Skeletal muscle cell (primary cell): ENCODE results near the gene STXBP6.

Source experiments
- DNase-seq: peaks from one replicate; pipeline ENCODE4 v3.0.0-alpha.2; 2010; ENCODE audit warnings: low read depth
- H3K4me3 ChIP-seq: 2 replicates; pipeline ENCODE4 v1.5.1; 2011; ENCODE audit warnings: low read depth, mild to moderate bottlenecking, control low read depth, low read length, moderate library complexity

STXBP6 gene

DNA sequence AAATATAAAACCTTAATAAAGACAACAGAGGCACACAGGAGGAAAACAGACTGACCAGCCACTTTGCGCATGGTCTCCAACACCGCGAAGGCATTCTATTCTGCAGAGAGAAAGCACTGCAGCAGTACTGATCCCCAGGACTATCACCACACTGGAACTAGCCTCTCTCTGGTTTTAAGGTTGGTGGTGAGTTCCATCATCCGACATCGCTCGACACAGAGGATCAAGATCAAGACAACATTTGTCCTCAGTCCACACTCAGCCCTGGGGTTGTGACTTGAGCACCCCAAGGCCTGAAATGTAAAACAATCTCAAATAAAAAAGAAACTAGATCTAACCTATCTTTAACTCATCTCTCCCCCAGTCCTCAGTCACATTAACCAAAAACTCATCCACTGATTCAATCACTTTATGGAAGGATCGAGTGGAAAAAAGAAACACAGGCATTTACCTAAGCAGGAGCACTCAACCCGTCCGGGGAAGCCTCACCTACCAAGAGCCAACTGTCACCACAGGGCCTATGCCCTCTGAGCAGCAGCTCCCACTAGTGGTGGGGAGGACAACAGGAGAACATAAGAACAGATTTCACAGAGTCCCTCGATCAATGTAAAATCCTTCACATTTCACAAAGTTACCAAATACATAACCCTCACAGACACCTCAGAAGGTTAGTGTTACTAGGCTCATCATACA is 17.7 kb downstream of the STXBP6 start:
- no peak overlapping the region for H3K4me3 ChIP-seq
- DNase-seq = no peak

DNA sequence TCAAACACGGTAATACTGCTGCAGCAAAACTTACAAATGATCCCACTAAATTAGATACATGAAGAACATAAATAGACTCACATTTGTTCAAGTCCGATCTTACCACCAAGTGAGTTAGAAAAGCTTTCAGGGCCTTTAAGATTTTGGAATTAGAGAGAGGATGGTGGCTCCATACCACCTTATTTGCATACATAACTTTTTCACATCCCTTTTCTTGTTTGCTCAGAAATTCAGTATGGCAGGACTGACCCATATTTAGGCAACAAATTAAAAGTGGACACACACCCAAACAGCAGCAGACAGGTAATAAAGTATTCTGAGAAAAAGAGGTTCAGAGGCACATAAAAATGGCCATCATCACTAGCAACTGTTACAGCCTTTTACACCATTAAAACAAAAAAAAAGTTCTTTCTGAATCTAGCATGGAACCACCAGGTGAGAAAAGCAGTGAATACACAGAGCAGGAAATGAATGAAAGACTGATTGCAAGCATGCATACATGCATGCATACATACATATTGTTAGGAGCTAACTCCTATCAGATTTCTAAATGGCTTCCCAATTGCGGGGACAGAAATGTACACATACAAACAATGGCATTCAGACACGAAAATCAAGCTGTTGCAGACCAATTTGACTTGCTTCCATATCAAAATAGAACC is 23.3 kb downstream of the STXBP6 start:
- no peak overlapping the region for H3K4me3 ChIP-seq
- no peak for DNase-seq

DNA sequence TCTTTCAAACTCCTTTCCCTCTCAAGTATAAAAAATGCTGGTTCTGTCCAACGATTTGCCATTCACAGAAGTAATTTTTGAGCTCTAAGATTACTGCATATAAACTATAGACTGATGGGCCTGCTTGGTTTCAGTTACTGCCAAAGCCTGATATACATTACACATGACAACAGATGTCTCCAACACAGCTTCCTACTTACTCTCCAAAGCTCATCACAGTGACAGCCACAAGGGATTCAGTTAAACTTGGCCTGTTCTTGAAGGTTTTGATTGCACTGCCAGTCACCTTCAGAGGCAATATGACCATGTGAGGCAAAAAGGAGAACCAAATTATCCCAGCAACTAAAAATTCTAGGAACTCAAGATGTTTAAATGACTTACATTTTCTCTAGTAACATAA is 30.1 kb downstream of the STXBP6 start:
- no peak overlapping the region for H3K4me3 ChIP-seq
- no peak for DNase-seq

DNA sequence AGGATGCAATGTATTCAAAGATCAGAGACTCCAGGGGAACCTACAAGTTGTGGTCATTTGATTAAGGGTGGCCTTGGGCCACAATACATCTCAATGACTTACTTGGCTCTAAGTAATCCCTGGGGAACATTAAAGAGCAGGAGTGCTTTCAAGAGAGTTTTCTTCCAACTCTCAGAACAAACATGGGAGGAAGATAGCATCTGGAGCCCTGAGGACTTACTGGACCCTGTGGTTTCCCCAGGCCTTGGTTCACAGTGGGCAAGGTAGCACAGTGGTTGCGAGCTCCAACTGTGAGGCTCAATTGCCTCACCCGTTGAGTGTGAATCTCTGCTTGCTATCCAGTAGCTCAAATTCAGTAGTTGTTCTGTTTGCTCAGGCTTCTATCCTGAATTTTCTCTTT is 32.4 kb downstream of the STXBP6 start:
- no peak overlapping the region for H3K4me3 ChIP-seq
- DNase-seq = no peak

DNA sequence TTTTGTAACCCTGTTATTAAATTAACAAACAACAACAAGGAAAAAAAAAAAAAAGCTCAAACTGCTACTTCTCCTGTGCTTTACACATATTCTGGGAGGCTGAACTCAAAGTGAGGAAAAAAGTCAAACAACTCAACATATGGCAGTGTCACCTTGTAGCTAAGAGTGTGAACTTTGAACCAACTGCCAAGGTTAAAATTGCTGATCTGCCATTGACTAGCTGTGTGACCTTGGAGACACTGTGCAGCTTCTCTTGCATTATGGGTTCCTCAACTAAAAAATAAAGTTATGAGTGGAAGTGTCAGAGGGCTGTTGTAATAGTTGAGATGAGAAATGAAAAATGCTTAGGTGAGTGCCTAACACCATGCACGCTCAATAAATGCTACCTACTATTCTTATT is 34.2 kb downstream of the STXBP6 start:
- DNase-seq = no peak
- no peak overlapping the region for H3K4me3 ChIP-seq

DNA sequence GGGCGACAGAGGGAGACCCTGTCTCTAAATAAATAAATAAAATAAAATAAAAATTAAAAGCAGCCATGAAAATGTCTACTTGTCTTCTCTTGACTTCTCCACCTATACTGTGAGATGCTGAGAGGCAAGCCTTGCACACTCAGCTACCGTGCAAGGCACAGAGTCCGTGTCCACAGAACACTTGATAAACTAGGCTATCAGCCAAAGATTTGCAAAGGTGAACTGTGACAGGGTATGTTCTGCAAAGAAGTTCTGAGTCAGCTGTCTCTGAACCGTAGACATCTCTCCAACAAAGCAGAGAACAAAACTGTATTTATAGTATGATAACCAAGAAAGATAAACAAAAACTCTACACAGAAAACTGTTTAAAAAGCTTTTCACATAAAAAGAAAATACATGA is 35.5 kb downstream of the STXBP6 start:
- H3K4me3 ChIP-seq = no peak overlapping the region
- DNase-seq = no peak

DNA sequence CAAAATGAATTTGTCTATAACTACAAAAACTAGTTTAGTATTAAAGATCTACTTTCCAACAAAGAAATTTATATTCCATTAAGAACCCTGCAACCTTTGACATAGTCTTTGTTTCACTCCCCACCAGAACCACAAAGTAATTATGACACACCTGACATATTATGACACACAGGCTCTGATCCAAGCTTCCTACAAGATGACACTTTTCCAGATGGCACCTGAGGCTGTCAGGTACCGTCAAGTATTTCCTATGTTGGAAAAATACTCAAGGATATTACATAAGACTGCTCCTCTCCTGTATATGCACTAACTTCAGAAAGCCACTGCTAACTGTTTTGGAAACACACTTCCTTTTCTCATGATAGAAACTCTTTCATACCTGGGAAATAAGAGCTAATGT is 38.9 kb downstream of the STXBP6 start:
- no peak overlapping the region for H3K4me3 ChIP-seq
- no peak for DNase-seq

DNA sequence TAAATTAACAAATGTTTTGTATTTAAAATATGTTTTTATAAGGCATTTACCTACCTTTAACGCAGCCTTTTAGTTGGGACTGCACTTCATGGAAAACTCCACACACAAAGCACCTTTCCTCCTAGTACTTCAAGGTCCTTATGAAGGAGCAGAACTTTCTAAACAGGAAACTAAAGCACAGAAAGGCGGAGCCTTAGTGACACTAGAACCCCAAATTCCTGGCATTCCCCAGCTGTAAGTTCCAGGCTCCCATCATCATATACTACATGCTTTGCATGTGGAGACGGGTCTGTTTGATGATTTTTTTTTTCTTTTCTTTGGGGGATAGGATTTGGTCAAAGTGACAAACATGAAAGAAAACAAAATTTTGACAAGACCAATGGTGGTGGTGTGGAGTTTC is 39.5 kb downstream of the STXBP6 start:
- no peak overlapping the region for H3K4me3 ChIP-seq
- no peak for DNase-seq

DNA sequence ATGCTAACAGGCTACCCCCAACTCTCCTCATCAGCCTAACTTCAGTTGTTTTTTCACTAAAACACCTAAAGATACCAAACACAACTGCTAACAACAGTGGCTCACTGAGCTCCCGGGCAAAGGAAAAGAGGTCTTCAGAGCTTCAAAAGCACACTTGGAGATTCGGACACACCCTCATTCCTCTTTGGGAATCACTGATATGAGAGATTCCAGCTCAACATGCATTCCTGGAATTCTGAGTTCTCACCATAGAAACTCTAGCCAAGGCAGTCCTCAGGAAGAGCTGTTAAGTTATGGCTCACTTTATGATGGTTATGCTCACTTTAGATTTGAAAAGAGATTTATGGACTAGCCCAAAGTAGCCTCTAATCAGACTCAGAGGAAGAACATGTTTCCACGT is 40.1 kb downstream of the STXBP6 start:
- no peak overlapping the region for H3K4me3 ChIP-seq
- no peak for DNase-seq

DNA sequence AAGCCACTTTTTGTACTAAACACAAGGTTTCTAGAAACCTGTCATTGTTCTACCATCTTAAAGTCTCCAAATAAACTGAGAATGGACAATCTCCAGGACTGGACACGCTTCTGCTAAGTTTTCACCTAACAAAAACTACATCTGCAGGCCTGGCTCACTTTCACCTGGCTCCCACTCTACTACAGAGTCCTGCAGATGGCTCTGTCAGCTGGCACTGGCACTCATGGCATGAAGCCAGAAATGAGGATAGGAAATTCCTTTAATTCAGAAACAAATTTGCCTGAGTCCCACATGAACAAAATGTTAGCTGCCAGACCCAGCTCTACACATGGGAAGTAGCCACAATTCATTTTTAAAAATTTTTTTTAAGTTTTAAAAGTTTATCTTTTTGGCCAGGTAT is 42.1 kb downstream of the STXBP6 start:
- DNase-seq = no peak
- no peak overlapping the region for H3K4me3 ChIP-seq

DNA sequence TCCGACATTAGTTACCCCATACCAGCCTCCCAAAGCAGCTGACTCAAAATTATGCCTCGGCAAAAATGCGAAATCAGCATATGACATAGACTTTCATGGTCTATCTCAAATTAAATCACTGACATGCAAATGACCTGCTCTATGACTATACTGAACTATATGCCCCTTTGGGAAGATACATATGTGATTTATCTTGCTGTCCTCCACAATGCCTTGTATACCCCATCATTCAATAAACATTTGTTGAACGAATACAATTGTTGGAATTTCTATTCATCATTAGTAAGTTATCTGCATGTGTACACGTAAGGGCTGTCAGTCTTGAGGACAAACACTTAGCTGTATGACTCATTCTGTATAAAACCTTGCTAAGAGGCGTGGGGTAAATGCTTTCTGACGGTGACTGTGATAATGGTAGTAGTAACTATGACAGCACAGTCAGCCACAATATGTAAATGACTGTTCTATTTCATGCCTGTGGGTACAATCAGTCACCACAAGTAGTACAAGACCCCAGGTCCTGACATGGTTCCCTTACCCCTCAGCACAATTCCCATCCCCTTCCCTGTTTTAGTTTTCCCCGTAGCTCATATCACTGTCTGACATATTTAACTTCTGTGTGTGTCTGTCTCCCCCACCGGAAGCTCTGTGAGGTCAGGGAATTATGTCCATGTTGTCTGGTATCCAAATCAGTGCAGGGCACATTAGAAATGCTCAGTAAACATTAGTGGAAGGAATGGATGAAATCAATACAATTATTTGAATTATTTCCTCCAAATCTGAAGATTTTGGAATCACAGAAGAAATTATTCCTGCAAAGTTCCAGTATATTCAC is 42.8 kb downstream of the STXBP6 start:
- peak; percentile 78 for DNase-seq
- no peak overlapping the region for H3K4me3 ChIP-seq

DNA sequence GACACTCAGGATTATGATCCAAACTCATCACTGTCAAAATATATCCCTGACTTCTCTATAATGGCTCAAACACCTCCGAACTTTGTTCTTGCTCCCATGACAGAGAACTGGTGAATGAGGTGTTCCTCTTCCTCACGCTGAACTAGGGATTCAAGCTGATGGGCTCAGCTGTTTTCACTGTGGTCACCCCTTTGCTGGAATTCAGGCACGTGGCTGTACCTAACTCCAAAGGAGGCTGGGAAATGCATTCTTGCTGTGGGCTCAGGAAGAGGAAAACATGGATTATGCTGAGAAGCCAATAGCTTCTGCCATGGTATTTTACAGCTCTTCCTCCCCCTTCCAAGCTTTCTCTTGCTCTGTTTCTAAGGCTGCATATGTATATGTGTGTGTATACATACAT is 43.9 kb downstream of the STXBP6 start:
- no peak overlapping the region for H3K4me3 ChIP-seq

DNA sequence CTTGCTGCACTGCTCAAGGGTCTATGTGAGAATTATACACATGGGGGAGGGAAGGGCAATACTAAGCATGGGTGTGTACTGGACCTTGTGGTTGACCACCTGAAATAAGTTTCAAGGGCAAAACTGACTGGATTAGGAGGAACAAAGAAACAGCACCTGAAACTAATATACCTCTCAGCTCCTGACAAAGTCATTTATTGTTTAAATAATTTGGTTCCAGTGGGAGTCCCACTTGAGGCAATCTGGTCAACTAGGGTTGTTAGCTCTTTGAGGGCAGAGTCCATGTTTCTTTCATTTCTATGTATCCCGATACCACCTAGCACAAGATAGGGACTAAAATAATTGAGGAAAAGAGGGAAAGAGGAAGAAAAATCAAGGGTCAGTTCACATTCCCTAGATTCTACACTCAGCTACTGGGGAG is 45.5 kb downstream of the STXBP6 start:
- no peak overlapping the region for H3K4me3 ChIP-seq
- DNase-seq = no peak

More for the DNA sequence above, 43.9 kb downstream of the STXBP6 start:
- DNase-seq = no peak

DNA sequence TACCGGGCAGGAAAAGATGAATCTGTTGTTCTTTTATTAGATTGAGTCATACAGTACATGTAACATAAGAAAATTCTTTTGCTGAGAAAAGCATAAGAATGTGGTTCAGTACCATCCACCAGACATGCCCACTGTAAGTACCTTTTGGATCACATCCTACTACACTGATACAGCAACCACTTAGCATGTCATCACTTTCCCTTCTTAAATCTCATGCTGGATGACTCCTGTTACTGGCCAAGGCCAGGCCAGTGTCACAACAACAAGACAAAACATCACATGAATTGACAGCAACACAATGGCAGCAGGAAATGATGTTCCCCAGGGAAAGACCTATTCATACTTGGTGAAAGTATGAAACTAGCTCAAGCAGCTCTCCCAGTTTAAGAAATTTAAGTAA is 46.4 kb downstream of the STXBP6 start:
- no peak for DNase-seq
- no peak overlapping the region for H3K4me3 ChIP-seq

DNA sequence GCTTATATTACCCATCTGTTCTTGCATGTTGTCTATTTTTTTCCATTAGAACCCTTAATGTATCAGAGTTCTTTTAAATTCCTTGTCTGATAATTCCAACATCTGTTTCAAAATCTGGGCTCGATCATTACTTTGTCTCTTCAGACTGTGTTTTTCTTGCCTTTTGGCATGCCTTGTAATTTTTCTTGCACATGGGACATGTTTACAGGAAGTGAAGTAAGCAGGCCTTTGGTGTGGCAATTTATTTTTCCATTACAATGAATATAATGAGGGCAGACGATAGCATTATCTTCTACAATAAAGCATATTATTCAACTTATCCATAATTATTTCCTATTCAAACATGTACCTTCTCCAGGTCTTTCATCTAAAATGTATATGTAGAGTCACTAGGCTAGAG is 48.3 kb downstream of the STXBP6 start:
- DNase-seq = no peak
- no peak overlapping the region for H3K4me3 ChIP-seq

DNA sequence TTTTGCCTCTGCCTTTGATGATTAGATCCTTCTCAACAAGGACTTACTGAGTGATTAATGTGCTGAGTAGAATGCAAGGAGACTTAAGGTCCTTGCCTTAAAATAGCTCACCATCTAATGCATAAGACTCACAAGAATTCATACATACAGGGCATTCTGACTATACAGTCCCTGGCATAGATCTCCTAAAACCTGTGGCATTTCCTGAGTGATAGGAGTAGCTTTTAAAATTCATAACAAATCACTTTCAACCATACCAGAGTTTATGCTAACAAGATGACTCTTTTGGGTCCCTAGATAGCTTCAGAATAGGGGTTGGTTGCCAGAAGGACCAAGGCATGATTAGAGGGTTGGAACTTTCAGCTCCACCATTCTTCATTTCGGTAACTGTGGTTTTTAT is 48.8 kb downstream of the STXBP6 start:
- no peak for DNase-seq
- no peak overlapping the region for H3K4me3 ChIP-seq

DNA sequence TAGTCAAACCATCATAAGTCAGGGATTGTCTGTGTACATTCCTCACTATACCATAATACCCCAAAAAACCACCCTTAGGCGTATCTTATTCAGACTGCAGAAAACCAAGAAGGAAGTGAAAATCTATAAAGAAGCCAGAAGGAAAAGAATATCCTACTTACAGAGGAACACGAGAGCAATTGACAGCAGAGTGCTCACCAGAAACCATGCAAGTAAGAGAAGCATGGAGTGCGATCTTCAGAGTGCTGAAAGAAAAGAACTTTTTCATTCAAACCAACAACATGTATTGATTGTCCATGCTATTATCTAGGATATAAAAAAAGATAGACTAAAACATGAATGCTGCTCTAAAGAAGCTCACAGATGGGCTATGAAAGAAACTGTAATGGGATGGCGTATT is 50.8 kb downstream of the STXBP6 start:
- DNase-seq = no peak
- H3K4me3 ChIP-seq = no peak overlapping the region

DNA sequence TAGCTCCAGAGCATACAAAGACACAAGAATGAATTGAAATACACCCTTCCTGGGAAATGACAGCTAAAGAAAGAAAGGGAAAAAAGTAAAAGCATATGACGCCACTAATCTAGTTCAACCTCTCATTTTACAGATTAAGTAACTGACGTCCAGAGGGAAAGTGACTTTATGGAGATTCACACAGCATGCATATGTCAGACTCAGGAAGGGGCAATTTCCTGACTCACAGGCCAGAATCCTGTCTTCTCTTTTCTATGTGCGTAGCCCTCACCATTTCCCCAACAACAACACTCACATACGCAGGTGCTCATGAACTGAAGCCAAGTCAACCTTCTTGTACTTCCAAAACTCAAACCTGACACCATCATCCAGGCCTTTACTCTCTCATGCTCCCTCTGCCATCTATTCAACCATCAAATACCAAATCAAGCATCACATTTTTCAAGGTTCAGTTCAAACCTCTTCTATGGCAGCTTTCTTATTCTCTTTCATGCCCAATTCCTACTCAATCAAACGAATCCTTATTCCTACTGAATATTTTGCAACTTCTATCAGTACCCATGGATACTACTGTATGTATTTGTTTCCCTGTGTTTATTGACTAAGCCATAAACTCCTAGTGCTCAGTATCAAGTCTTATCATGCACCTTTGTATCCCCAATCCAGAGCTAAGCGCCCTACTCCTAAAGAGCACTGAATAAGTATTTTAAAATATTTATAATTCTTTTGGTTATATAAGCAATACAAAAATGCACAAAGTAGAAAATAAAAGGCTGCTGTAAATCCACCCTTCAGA is 52.8 kb downstream of the STXBP6 start:
- no peak for DNase-seq
- no peak overlapping the region for H3K4me3 ChIP-seq

DNA sequence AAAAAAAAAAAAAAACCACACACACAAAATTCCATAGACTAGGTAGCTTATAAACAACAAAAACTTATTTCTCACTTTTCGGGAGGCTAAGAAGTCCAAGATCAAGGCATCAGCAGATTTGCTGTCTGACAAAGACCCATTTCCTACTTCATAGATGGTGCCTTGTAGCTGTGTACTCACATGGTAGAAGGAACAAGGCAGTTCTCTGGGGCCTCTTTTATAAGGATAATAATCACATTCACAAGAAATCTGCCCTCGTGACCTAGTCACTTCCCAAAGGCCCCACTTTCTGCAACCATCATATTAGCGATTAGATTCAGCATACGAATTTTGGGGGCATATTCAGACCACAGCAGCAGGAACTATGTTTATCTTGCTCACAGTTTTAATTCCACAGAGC is 54.9 kb downstream of the STXBP6 start:
- no peak for DNase-seq
- H3K4me3 ChIP-seq = no peak overlapping the region

DNA sequence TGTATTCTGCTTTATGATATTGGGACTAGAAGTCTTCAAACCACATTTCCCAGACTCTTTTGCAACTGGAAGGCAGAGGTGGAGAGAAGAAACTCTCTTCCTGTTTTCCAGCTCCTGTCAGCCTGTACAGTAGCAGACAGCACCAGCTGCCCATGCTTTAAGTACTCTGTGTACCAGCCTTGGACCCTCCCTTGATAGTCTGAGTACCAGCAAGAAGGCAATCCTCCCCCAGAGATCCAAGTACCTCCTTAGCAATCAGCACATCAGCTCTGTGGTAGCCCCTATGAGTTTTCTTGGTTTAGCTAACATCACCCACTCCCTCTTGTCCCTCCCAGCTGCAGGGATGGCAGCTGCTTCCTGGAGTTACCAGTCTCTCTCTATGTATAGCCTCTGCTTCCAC is 56.3 kb downstream of the STXBP6 start:
- DNase-seq = no peak
- H3K4me3 ChIP-seq = no peak overlapping the region
